NCI-H774 (cell line): ENCODE results near the gene RBM26.
"Not testable (repeated sequence)": the region's sequence is repeated elsewhere in the genome, so short reads cannot be mapped to it uniquely, and the experiment has no call there.

Experiments used
- DNase-seq: peaks from one replicate; lab custom pipeline; 2025; lab: John Stamatoyannopoulos, UW

The RBM26 gene

DNA sequence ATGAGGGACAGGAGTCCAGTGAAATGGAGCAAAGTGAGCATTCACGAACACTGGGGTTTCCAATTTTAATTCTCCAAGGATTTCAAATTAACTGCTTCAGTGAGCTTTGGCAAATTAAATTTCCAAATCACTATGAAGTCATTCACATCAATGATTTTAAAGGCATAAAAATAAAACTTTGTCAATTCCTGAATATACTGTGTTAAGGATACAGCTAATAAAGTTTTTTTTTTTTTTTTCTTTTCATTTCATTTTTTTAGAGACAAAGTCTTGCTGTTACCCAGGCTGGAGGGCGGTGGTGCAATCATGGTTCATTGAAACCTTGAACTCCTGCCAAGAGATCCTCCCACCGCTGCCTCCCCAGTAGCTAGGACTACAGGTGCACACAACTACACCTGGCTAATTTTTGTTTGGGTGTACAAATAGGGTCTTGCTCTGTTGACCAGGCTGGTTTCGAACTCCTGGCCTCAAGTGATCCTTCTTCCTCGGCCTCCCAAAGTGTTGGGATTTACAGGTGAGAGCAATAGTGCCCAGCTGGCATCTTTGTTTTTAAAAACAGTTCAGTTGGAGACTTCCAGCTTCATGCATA lies 21.9 kb downstream of the RBM26 start:
- DNase-seq: no peak

DNA sequence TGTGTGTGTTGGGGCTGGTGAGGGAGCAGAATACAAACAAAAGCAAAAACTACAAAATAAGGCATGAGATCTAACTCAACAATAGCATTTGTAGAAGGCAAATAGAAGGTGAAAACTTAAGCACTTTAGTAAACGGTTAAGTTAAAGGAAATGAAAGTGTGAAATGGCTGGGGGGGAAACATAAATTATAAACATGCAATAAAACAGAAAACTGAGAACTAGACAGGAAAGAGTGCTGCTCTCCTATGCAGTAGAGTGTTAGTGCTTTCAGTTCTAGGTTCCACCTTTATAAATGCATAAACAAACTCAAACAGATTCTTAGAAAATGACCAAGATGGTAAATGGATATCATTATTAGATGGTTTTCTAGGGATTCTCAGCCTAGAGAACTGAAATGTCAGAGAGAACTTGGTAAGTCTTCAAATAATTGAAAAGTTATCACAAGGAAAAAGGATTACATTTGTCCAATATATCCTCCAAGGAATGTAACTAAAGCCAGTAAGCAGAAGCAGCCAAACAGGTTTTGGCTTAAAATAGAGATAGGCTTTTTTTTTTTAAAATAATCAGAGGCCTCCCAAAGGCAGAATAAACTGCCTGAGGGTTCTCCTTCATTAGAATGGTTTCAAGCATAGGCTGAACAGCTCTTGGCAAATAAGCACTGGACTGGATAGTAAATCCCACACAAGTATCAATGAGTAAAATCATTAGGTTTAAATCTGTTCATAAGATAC lies 23.3 kb downstream of the RBM26 start:
- DNase-seq: no peak

GRCh38 chr13:79380997-79381396 lies 25.1 kb downstream of the RBM26 start:
- DNase-seq: no peak

DNA sequence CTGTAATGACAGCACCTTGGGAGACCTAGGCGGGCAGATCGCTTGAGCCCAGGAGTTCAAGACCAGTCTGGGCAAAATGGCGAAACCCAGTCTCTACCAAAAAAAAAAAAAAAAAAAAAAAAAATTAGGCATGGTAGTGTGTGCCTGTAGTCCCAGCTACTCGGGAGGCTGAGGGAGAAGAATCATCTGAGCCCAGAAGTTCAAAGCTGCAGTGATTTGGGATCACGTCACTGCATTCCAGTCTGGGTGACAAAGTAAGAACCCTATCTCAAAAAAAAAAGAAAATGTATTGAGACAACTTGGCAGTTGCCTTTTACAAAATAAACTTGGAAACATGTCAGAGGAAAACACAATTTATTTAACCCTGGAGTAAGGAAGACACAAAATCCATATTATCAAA lies 26.8 kb downstream of the RBM26 start:
- no peak for DNase-seq

DNA sequence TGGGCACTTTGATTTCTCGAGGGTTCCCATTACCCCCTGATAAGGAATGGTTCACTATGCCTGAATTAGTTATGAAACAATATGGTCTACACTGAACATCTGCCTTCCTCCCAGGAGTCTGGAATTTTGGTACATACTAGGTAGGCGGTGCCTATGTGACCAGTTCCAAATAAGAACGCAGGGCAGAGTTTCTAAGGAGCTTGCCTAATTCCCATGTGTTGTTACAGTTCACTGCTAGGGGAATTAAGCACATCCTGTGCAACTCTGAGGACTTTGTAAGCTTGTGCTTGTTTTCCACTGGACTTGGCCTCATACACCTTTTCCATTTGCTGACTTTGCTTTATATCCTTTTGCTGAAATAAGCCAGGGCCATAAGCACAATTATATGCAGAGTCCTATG lies 29.2 kb downstream of the RBM26 start:
- DNase-seq: no peak

- DNase-seq: no peak
These were observed 31.5 kb downstream of the RBM26 start for GRCh38 chr13:79374578-79374977.

DNA sequence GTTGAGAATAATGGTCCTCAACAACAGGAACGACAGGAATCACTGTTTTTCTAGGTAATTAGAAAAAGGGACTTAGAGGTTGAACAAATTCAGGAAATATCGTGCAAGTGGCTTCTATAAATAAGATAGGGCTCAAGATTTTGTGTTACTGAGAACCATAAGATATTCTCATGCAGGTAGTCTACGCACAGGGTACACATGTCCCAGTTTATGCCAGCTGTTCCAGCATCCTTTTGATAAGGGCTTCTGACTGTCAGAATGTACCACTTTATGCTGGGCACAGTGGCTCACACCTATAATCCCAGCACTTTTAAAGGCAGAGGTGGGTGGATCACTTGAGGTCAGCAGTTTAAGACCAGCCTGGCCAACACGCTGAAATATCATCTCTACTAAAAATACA lies 32.1 kb downstream of the RBM26 start:
- no peak for DNase-seq

DNA sequence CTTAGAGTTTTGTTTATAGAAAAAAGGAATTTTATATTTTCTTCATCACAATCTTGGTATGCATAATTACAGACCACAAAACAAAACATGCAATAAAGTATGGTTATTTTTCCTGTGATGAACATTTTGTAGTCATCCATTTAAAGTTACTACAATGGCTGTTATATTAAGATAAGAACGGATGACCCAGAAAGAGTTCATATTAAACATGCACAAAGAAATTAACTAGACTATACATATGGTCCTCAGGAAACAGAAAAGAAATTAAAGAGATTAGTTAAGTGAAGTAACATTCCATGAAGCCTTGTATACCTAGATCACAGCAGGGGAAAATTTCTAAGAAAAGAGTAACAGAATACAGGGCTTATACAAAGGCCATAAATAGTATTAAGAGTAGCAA lies 36.8 kb downstream of the RBM26 start:
- no peak for DNase-seq

DNA sequence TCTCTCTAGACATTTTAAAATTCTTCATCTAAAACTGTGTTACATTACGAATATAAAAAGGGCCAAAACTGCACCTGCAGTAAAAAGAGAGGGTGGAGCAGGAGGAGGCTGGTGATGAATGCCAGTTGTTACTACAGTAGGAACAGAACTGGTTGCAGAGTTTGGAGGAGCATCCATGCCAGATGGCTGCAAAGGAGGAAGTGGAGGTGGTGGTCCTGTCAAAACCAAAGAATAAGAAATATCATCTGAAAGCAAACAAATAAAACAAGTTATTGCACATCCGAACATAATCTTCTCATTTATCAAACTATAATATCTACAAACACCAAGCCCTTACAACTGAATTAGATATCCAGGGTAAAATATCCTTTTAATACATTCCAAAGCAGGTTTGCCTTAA lies 40.1 kb downstream of the RBM26 start:
- DNase-seq: no peak

DNA sequence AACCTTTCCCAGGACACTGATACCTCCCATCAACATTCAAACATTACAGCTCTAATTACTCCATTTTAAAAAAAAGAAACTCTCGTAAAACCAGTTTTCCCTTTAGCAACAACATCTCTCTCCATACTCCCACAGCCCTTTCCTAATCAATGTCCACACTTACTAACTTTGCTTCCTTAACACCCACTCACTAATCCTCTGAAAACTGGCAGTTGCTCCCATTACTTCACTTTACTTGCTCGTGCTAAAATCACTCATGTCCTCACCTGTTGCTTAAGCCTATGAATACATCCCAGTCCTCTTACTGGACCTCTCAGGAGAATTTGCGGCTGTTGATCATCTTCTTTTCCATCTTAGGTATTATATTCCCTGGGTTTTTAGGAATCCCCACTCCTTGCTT lies 44.8 kb downstream of the RBM26 start:
- DNase-seq: no peak

DNA sequence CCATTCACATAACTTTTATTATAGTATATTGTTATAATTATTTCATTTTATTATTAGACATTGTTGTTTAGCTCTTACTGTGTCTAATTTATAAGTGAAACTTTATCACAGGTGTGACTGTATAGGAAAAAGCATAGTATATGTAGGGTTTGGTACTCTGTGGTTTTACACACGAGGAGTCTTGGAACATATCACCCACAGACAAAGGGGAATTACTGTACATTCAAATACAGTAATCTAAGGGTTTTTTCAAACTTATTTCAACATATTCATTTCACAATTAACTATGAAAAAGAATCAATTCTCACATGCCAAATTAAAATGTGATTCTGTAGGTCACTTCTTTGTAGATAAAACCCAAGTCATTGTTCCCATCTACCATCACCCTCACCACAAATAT lies 46.0 kb downstream of the RBM26 start:
- no peak for DNase-seq

GRCh38 chr13:79359064-79359463 lies 47.0 kb downstream of the RBM26 start:
- no peak for DNase-seq

GRCh38 chr13:79354285-79354684 lies 51.8 kb downstream of the RBM26 start:
- DNase-seq: no peak

GRCh38 chr13:79353693-79354092 lies 52.4 kb downstream of the RBM26 start:
- no peak for DNase-seq

DNA sequence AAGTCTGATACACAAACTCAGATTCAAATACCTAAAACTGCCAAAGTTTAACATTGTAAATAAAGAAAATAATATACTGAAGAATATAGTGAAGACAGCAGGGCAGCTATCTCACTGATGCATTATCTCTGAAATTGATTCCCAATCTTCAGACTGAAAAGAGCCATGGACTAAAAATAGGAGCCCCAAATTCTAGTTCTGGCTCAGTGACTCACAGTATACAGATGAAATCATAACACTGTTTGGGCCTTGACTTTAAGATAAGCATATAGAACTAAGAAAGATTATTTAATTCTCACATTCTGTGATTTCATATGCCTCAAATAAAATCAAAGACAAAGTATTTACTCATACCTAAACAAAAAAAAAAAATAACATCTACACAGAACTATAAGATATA lies 53.9 kb downstream of the RBM26 start:
- no peak for DNase-seq

DNA sequence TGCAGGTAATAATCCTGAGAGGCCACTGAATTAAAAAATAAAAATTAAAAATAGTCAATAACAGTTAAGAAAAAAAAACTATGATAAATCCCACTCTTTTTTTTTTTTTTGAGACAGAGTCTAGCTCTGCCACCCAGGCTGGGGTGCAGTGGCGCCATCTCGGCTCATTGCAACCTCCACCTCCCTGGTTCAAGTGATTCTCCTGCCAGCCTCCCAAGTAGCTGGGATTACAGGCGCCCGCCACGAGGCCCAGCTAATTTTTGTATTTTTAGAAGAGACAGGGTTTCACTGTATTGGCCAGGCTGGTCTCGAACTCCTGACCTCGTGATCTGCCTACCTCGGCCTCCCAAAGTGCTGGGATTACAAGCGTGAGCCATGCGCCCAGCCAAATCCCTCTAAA lies 56.4 kb downstream of the RBM26 start:
- not testable (repeated sequence) for DNase-seq

- DNase-seq: no peak
These were observed 57.0 kb downstream of the RBM26 start for GRCh38 chr13:79349011-79349410.

GRCh38 chr13:79346300-79346914 lies 59.6 kb downstream of the RBM26 start:
- DNase-seq: no peak

DNA sequence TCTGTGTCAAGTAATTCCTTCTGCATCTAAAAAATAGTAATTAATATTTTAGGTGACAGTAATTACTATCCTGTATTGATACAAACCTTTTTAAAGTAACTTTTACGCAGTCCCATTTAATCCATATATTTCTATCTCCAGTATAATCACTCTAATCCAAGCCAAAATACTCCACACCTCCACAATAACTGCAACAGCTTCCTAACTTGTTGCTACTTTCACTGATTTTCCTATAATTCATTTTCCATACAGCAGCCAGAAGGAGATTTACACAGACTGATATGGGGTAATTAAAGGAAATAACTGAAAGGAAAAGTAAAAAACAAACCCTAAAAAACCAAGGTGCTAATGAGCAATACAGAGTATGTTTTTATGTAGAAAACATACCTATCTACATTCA lies 64.9 kb downstream of the RBM26 start:
- DNase-seq: no peak

GRCh38 chr13:79340490-79340889 lies 65.6 kb downstream of the RBM26 start:
- no peak for DNase-seq

DNA sequence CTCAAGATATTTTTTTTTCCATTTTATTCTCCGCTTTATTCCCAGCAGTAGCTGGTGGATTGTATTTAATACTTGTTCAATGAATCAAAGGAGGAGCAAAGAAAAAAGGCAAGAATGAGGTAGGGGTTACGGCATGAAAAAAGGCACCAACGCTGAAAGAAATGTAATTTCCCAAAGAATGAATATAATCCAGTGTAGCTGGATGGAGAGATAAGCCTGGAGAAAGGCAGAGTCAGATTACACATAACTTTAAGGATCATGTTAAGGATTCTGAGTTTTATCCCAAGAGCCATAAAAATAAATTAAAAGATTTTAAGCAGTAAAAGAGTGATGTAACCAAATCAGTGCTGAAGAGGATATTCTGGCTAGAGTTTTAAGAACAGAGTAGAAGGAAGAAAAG lies 67.7 kb downstream of the RBM26 start:
- no peak for DNase-seq

DNA sequence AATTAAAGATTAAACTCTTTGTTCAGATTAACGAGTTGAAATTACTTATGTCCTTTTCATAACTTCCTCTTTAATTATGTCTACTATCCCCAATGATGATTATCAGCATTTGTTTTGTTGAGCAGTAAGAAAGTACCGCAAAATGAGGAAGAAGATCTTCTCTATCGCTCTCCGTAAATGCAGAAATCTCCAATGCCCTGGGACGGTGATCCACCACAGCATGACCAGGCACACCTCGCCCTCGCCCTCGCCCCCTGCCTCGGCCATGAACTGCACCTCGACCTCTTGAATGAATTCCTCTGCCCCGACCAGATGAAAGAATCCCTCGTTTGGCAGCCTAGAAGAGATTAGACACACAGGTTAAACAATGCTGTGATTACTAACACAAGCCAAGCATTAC lies 69.1 kb downstream of the RBM26 start:
- DNase-seq: no peak

- no peak for DNase-seq
These were observed 77.5 kb downstream of the RBM26 start for GRCh38 chr13:79328510-79328909.

GRCh38 chr13:79320433-79320832 lies 85.6 kb downstream of the RBM26 start:
- no peak for DNase-seq
